Measurements from ENCODE around the gene ME1.

ME1 gene

DNA sequence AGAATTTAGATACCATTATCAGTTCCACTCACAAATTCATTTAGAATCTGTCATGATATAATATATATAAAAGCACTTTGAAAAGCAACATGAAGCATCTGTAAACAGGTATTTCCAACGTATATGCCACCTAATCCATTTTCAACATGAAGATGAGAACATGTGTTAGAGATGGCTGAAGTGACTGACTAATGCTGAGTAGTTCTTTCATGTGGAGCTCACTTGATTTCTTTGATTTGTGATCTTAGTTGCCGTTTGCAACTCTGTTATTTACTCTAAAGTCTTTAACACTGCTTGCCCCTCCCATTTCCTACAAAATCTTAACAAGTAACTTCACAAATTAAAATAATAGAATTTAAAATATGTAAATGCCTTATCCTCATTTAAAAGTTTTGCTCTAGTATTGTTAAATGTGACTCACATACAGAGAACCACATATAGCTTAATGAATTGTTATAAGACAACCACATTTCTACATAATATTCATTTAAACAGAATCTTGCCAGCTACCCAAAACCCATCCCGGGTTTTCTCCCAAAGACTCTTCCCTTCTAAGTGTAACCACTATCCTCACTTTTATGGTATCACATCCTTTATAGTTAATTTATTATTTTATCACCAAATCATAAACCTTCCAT lies 78.3 kb downstream of the ME1 start:
- POLR2A ChIA-PET, result no interaction called here
- H3K36me3 ChIP-seq (ENCODE audit: control insufficient read depth in 2 of 2, insufficient read depth in 1 of 2, low read length in 2 of 2), result peaks cover 3 to 9% of the 10 kb centered on the region in 2 experiments

More for the DNA sequence above, 78.3 kb downstream of the ME1 start:
- TF ChIP-seq, protein P1, sequence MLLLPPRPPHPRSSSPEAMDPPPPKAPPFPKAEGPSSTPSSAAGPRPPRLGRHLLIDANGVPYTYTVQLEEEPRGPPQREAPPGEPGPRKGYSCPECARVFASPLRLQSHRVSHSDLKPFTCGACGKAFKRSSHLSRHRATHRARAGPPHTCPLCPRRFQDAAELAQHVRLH (tag by site-specific recombination; IDR thresholded peaks at IDR 0.05), result no peak
- TF ChIP-seq, protein P2, sequence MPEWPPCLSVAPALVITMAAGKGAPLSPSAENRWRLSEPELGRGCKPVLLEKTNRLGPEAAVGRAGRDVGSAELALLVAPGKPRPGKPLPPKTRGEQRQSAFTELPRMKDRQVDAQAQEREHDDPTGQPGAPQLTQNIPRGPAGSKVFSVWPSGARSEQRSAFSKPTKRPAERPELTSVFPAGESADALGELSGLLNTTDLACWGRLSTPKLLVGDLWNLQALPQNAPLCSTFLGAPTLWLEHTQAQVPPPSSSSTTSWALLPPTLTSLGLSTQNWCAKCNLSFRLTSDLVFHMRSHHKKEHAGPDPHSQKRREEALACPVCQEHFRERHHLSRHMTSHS (tag by site-specific recombination; IDR thresholded peaks at IDR 0.05), result no peak
- TF ChIP-seq ZBTB21 (tag by site-specific recombination; IDR thresholded peaks at IDR 0.05) (no peak), ZNF792 (tag by site-specific recombination; IDR thresholded peaks at IDR 0.05) (no peak), ZNF654 (tag by site-specific recombination; IDR thresholded peaks at IDR 0.05; ENCODE audit: low read depth) (no peak), ZNF302 (tag by site-specific recombination; IDR thresholded peaks at IDR 0.05; ENCODE audit: low read depth) (no peak), HOXC10 (CRISPR knock-in tag; IDR thresholded peaks at IDR 0.05) (no peak), ZNF707 (tag by site-specific recombination; IDR thresholded peaks at IDR 0.05) (no peak), ZNF629 (tag by site-specific recombination; IDR thresholded peaks at IDR 0.05) (no peak), ZNF184 (tag by site-specific recombination; IDR thresholded peaks at IDR 0.05) (no peak), MYNN (tag by site-specific recombination; IDR thresholded peaks at IDR 0.05; ENCODE audit: borderline replicate concordance) (no peak)
- TF ChIP-seq, protein P3, sequence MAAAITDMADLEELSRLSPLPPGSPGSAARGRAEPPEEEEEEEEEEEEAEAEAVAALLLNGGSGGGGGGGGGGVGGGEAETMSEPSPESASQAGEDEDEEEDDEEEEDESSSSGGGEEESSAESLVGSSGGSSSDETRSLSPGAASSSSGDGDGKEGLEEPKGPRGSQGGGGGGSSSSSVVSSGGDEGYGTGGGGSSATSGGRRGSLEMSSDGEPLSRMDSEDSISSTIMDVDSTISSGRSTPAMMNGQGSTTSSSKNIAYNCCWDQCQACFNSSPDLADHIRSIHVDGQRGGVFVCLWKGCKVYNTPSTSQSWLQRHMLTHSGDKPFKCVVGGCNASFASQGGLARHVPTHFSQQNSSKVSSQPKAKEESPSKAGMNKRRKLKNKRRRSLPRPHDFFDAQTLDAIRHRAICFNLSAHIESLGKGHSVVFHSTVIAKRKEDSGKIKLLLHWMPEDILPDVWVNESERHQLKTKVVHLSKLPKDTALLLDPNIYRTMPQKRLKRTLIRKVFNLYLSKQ (tag by site-specific recombination; IDR thresholded peaks at IDR 0.05; ENCODE audit: borderline replicate concordance), result no peak
- TF ChIP-seq, protein P4, sequence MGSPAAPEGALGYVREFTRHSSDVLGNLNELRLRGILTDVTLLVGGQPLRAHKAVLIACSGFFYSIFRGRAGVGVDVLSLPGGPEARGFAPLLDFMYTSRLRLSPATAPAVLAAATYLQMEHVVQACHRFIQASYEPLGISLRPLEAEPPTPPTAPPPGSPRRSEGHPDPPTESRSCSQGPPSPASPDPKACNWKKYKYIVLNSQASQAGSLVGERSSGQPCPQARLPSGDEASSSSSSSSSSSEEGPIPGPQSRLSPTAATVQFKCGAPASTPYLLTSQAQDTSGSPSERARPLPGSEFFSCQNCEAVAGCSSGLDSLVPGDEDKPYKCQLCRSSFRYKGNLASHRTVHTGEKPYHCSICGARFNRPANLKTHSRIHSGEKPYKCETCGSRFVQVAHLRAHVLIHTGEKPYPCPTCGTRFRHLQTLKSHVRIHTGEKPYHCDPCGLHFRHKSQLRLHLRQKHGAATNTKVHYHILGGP (tag by site-specific recombination; IDR thresholded peaks at IDR 0.05), result no peak
- TF ChIP-seq, protein P5, sequence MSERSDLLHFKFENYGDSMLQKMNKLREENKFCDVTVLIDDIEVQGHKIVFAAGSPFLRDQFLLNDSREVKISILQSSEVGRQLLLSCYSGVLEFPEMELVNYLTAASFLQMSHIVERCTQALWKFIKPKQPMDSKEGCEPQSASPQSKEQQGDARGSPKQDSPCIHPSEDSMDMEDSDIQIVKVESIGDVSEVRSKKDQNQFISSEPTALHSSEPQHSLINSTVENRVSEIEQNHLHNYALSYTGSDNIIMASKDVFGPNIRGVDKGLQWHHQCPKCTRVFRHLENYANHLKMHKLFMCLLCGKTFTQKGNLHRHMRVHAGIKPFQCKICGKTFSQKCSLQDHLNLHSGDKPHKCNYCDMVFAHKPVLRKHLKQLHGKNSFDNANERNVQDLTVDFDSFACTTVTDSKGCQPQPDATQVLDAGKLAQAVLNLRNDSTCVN (tag by site-specific recombination; optimal IDR thresholded peaks at IDR 0.05), result no peak
- TF ChIP-seq, protein P6, sequence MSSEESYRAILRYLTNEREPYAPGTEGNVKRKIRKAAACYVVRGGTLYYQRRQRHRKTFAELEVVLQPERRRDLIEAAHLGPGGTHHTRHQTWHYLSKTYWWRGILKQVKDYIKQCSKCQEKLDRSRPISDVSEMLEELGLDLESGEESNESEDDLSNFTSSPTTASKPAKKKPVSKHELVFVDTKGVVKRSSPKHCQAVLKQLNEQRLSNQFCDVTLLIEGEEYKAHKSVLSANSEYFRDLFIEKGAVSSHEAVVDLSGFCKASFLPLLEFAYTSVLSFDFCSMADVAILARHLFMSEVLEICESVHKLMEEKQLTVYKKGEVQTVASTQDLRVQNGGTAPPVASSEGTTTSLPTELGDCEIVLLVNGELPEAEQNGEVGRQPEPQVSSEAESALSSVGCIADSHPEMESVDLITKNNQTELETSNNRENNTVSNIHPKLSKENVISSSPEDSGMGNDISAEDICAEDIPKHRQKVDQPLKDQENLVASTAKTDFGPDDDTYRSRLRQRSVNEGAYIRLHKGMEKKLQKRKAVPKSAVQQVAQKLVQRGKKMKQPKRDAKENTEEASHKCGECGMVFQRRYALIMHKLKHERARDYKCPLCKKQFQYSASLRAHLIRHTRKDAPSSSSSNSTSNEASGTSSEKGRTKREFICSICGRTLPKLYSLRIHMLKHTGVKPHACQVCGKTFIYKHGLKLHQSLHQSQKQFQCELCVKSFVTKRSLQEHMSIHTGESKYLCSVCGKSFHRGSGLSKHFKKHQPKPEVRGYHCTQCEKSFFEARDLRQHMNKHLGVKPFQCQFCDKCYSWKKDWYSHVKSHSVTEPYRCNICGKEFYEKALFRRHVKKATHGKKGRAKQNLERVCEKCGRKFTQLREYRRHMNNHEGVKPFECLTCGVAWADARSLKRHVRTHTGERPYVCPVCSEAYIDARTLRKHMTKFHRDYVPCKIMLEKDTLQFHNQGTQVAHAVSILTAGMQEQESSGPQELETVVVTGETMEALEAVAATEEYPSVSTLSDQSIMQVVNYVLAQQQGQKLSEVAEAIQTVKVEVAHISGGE (tag by site-specific recombination; conservative IDR thresholded peaks at IDR 0.05; ENCODE audit: low read depth), result no peak
- TF ChIP-seq, protein P7, sequence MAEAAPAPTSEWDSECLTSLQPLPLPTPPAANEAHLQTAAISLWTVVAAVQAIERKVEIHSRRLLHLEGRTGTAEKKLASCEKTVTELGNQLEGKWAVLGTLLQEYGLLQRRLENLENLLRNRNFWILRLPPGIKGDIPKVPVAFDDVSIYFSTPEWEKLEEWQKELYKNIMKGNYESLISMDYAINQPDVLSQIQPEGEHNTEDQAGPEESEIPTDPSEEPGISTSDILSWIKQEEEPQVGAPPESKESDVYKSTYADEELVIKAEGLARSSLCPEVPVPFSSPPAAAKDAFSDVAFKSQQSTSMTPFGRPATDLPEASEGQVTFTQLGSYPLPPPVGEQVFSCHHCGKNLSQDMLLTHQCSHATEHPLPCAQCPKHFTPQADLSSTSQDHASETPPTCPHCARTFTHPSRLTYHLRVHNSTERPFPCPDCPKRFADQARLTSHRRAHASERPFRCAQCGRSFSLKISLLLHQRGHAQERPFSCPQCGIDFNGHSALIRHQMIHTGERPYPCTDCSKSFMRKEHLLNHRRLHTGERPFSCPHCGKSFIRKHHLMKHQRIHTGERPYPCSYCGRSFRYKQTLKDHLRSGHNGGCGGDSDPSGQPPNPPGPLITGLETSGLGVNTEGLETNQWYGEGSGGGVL (tag by site-specific recombination; IDR thresholded peaks at IDR 0.05), result no peak
- Histone ChIP-seq H3K4me3 (ENCODE audit: low read depth, low read length) (no peak overlapping the region), H3K27ac (ENCODE audit: extremely low read depth, low read depth, low read length) (no peak overlapping the region), H3K9me3 (ENCODE audit: control insufficient read depth, insufficient read depth, low read depth, low read length) (no peaks in the 10 kb centered on the region), H3K4me1 (ENCODE audit: control insufficient read depth, insufficient read depth, low read length) (no peaks in the 10 kb centered on the region)
- CTCF ChIA-PET, result interaction anchor here (0.9 to 1.0 kb wide), 2 partner anchors 130 to 162 kb away, joined by 3 read pairs; no protein-coding TSS in a partner anchor
